PC-9 (cell line): ENCODE data around the gene ST8SIA4. TPM values are rescaled to one million over a fixed set of nuclear protein-coding genes. Genes with fewer than 3 reads are reported as not detected.

Experiments used
- BruUV-seq: library from RNA; stranded (reverse); fragments of 400-500 nt; replicated peaks from 2 replicates; lab custom pipeline; 2021; lab: Mats Ljungman, UMichigan
- CTCF ChIA-PET: fragments of 300-600 bp; sonication (Branson Sonifier 250); formaldehyde crosslinking; loops from one replicate; lab custom pipeline; 2022; ENCODE audit warnings: antibody characterized with exemption; lab: Charles Lee
- POLR2A ChIA-PET: fragments of 300-600 bp; sonication (Branson Sonifier 250); formaldehyde crosslinking; loops from one replicate; lab custom pipeline; 2022; ENCODE audit warnings: antibody characterized with exemption; ENCODE audit not compliant: unreplicated experiment; lab: Charles Lee
- DNase-seq, 2 experiments: peaks; one replicate each; pipeline versions ENCODE4 v3.0.0 to v3.0.0-alpha.2; 2015 to 2022; ENCODE audit warnings: mixed read lengths in 1 of 2
- H2AFZ ChIP-seq: fragments of 200-600 bp; sonication (generic); 2 replicates; pipeline ENCODE4 v1.8.1; 2017; ENCODE audit warnings: antibody characterized with exemption
- H3F3A ChIP-seq: fragments of 200-600 bp; sonication (generic); 2 replicates; pipeline ENCODE4 v1.8.1; 2017; ENCODE audit warnings: antibody characterized with exemption, mild to moderate bottlenecking, low read depth; ENCODE audit not compliant: insufficient read depth
- H3K27ac ChIP-seq: fragments of 200-600 bp; sonication (generic); 2 replicates; pipeline ENCODE4 v1.6.1; 2016; ENCODE audit warnings: mixed run types
- H3K27me3 ChIP-seq: fragments of 200-600 bp; sonication (generic); 2 replicates; pipeline ENCODE4 v1.6.1; 2016; ENCODE audit warnings: low read depth, mixed run types; ENCODE audit not compliant: insufficient read depth
- H3K36me3 ChIP-seq: fragments of 200-600 bp; sonication (generic); 2 replicates; pipeline ENCODE4 v1.6.1; 2016; ENCODE audit warnings: low read depth, mixed run types
- H3K4me1 ChIP-seq: fragments of 200-600 bp; sonication (generic); replicated peaks from 2 replicates; pipeline ENCODE4 v1.6.1; 2016; ENCODE audit warnings: mixed run types; ENCODE audit not compliant: insufficient read depth
- H3K4me2 ChIP-seq: fragments of 200-600 bp; sonication (generic); 2 replicates; pipeline ENCODE4 v1.6.1; 2017; ENCODE audit warnings: mixed run types
- H3K4me3 ChIP-seq: fragments of 200-600 bp; sonication (generic); 2 replicates; pipeline ENCODE4 v1.6.1; 2016; ENCODE audit warnings: mixed run types
- H3K79me2 ChIP-seq: fragments of 200-600 bp; sonication (generic); 2 replicates; pipeline ENCODE4 v1.6.1; 2017; ENCODE audit warnings: low read depth, mixed run types
- H3K9me2 ChIP-seq: fragments of 200-600 bp; sonication (generic); 2 replicates; pipeline ENCODE4 v1.8.1; 2017; ENCODE audit warnings: mild to moderate bottlenecking; ENCODE audit not compliant: insufficient read depth
- H3K9me3 ChIP-seq: fragments of 200-600 bp; sonication (generic); 2 replicates; pipeline ENCODE4 v1.8.1; 2016; ENCODE audit warnings: low read depth; ENCODE audit not compliant: insufficient read depth
- H4K20me1 ChIP-seq: fragments of 200-600 bp; sonication (generic); 2 replicates; pipeline ENCODE4 v1.8.1; 2017; ENCODE audit not compliant: insufficient read depth
- CTCF ChIP-seq: fragments of 200-600 bp; sonication (generic); conservative IDR thresholded peaks from 2 replicates; pipeline ENCODE4 v1.6.1; 2017; ENCODE audit warnings: mixed run types, antibody characterized with exemption, mild to moderate bottlenecking, moderate library complexity
- EZH2 ChIP-seq: fragments of 200-600 bp; sonication (generic); IDR thresholded peaks from 2 replicates; pipeline ENCODE4 v1.8.0; 2017; ENCODE audit warnings: antibody characterized with exemption, low read depth
- intact Hi-C: fragments of 100-400 bp; cut with micrococcal nuclease; formaldehyde crosslinking; loops from one replicate; pipeline ENCODE4 v1.10.0; 2022; ENCODE audit not compliant: unreplicated experiment
- total RNA-seq: library from RNA; stranded (reverse); gene quantifications from 2 replicates; pipeline ENCODE4 v1.2.3, GENCODE V29; 2021

The ST8SIA4 gene
- total RNA-seq, 1 experiment from 2014 or later, result 2.4 TPM

DNA sequence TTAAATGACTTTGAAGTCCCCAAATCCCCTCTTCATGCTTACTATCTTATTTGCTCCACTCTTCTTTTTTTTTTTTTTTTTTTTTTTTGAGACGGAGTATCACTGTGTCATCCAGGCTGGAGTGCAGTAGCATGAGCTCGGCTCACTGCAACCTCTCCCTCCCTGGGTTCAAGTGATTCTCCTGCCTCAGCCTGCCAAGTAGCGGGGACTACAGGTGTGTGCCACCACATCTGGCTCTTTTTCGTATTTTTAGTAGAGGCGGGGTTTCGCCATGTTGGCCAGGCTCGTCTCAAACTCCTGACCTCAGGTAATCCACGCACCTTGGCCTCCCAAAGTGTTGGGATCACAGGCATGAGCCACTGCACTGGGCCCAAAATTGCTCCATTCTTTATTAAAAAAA, 51.0 kb downstream of the ST8SIA4 start:
- Histone ChIP-seq H3K9me3 (no peaks in the 10 kb centered on the region), H3K9me2 (no peaks in the 10 kb centered on the region; the same call in 1 of the 2 replicates), H3K36me3 (no peaks in the 10 kb centered on the region), H3K4me3 (no peak overlapping the region), H4K20me1 (no peaks in the 10 kb centered on the region), H3K4me2 (no peak overlapping the region), H3K27ac (no peak overlapping the region), H3K4me1 (no peaks in the 10 kb centered on the region), H2AFZ (no peak overlapping the region), H3K79me2 (no peaks in the 10 kb centered on the region), H3K27me3 (no peaks in the 10 kb centered on the region), H3F3A (no peaks in the 10 kb centered on the region)
- BruUV-seq, result no TSS peak
- ChIA-PET POLR2A (no interaction called here), CTCF (no interaction called here)
- intact Hi-C loops, result no loop called here
- no peak for DNase-seq
- no peak for TF ChIP-seq CTCF
- no peak for TF ChIP-seq EZH2

DNA sequence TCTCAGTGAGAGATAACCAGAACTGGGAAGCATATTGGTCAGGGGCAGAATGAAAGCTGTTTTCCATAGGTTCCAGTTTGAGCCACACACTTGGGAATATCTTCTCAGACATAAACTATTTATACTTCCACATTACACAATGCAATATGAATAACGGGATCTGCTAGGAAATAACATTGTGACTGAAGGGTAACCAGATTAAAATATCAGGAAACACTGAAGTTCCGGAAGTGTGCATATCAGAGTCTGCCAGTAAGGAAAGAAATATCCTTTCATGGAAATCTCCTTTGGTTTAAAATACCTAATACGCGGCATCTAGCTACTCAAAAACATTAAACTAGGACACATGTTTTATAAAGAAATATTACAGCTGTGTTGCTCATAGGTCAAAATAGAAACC, 56.3 kb downstream of the ST8SIA4 start:
- no peaks in the 10 kb centered on the region for H4K20me1 ChIP-seq
- intact Hi-C loops, result no loop called here
- H3K4me1 ChIP-seq, result no peaks in the 10 kb centered on the region
- no peaks in the 10 kb centered on the region for H3F3A ChIP-seq
- H3K27ac ChIP-seq, result no peak overlapping the region
- no peaks in the 10 kb centered on the region for H3K27me3 ChIP-seq
- no peak for DNase-seq
- no peaks in the 10 kb centered on the region for H3K36me3 ChIP-seq
- ChIA-PET CTCF (no interaction called here), POLR2A (no interaction called here)
- no peak overlapping the region for H2AFZ ChIP-seq
- no peak overlapping the region for H3K4me3 ChIP-seq
- TF ChIP-seq EZH2 (no peak), CTCF (no peak)
- no peak overlapping the region for H3K4me2 ChIP-seq
- H3K9me2 ChIP-seq, result no peaks in the 10 kb centered on the region; the same call in 1 of the 2 replicates
- BruUV-seq, result no TSS peak
- H3K79me2 ChIP-seq, result no peaks in the 10 kb centered on the region
- peaks cover 7% of the 10 kb centered on the region; the same call in 1 of the 2 replicates for H3K9me3 ChIP-seq

DNA sequence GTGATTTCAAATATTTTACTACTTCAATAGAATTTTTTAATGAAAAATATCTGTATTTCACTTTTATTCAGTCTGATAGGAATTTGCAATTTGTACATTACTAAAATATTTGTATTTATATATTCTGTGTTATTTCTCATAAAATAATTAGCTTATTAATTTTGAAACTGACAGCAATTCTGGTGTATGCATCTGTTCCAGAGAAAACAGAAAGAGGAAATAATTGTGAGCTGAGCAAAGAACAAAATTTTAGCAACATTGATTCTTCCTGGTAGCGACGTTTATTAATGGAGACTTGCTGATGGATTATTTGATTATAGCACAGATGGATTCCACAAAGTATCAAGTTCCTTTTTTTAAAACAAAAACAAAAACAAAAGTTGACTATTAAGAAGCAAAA, 61.0 kb downstream of the ST8SIA4 start:
- Histone ChIP-seq H3K4me3 (no peak overlapping the region), H3K9me3 (peaks cover 7% of the 10 kb centered on the region; the same call in 1 of the 2 replicates), H3K36me3 (no peaks in the 10 kb centered on the region), H2AFZ (no peak overlapping the region), H3K4me1 (peaks cover 10% of the 10 kb centered on the region), H3K9me2 (no peaks in the 10 kb centered on the region; the same call in 1 of the 2 replicates), H4K20me1 (no peaks in the 10 kb centered on the region), H3K4me2 (no peak overlapping the region), H3K27ac (no peak overlapping the region), H3K79me2 (no peaks in the 10 kb centered on the region), H3F3A (no peaks in the 10 kb centered on the region), H3K27me3 (no peaks in the 10 kb centered on the region)
- intact Hi-C loops, result no loop called here
- no peak for DNase-seq
- POLR2A ChIA-PET, result interaction anchor here (0.5 kb wide), 1 partner anchor 16 kb away, joined by 4 read pairs; no protein-coding TSS in a partner anchor
- TF ChIP-seq CTCF, result no peak
- TF ChIP-seq EZH2, result no peak
- BruUV-seq, result no TSS peak
- CTCF ChIA-PET, result interaction anchor here (0.9 kb wide), 1 partner anchor 58 kb away, joined by 3 read pairs; no protein-coding TSS in a partner anchor
